ENCODE measurements around the gene SPDYE17.
"Not testable (repeated sequence)": the region's sequence is repeated elsewhere in the genome, so short reads cannot be mapped to it uniquely, and the experiment has no call there.

DNA sequence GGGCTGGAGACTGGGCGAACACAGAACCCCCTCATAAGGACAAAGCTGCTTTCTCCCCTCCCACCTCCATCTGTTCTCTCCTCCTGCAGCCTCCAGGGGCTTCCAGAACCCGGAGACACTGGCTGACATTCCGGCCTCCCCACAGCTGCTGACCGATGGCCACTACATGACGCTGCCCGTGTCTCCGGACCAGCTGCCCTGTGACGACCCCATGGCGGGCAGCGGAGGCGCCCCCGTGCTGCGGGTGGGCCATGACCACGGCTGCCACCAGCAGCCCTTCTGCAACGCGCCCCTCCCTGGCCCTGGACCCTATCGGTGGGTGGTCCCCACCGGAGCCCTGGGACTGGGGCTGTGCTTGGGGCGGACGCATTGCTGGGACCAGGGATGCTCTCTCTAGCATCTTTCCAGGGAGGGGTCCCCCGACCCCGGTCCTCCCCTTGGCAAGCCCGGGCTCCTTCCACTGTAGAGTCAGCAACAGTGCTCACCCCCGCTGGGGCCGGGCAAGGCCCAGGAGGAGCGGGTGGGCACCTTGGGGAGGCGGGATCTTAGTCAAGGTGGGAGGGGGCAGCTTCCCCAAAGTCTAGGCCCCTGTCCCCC lies 26.6 kb downstream of the SPDYE17 start:
- not testable (repeated sequence) for TF ChIP-seq EZH2 (IDR thresholded peaks at IDR 0.05); POLR2AphosphoS5 (IDR thresholded peaks at IDR 0.05; ENCODE audit: borderline replicate concordance, low read depth, low read length); FOXP2 (optimal IDR thresholded peaks at IDR 0.05; ENCODE audit: control extremely low read depth, extremely low read length, insufficient read depth)
